ENCODE data around the gene PPARD.

The PPARD gene

GRCh38 chr6:35312807-35313206 lies 29.6 kb upstream of the PPARD start:
- no peak for TF ChIP-seq CTCF (IDR thresholded peaks at IDR 0.05; ENCODE audit: low read length, missing control alignments)
- no peak overlapping the region for H3K4me3 ChIP-seq (replicated peaks; ENCODE audit: low read depth, low read length)

GRCh38 chr6:35317483-35318195 lies 24.7 kb upstream of the PPARD start:
- DNase-seq (ENCODE audit: low read depth) = no peak
- TF ChIP-seq CTCF (IDR thresholded peaks at IDR 0.05; ENCODE audit: low read length, missing control alignments) = no peak
- H3K4me3 ChIP-seq (replicated peaks; ENCODE audit: low read depth, low read length) = peak overlapping the region; percentile 60

More at GRCh38 chr6:35312807-35313206, 29.6 kb upstream of the PPARD start:
- no peak for DNase-seq (ENCODE audit: low read depth)

- H3K4me3 ChIP-seq (replicated peaks; ENCODE audit: low read depth, low read length) = peak overlapping the region; percentile 60
- TF ChIP-seq CTCF (IDR thresholded peaks at IDR 0.05; ENCODE audit: low read length, missing control alignments) = no peak
- DNase-seq (ENCODE audit: low read depth) = peak; percentile 74
Measured at GRCh38 chr6:35318196-35319171, 23.9 kb upstream of the PPARD start.

GRCh38 chr6:35319346-35320030 lies 22.9 kb upstream of the PPARD start:
- no peak overlapping the region for H3K4me3 ChIP-seq (replicated peaks; ENCODE audit: low read depth, low read length)
- TF ChIP-seq CTCF (IDR thresholded peaks at IDR 0.05; ENCODE audit: low read length, missing control alignments) = no peak
- DNase-seq (ENCODE audit: low read depth) = no peak

GRCh38 chr6:35320031-35320410 lies 22.3 kb upstream of the PPARD start:
- no peak for DNase-seq (ENCODE audit: low read depth)
- TF ChIP-seq CTCF (IDR thresholded peaks at IDR 0.05; ENCODE audit: low read length, missing control alignments) = no peak
- H3K4me3 ChIP-seq (replicated peaks; ENCODE audit: low read depth, low read length) = no peak overlapping the region

GRCh38 chr6:35321091-35321490 lies 21.3 kb upstream of the PPARD start:
- TF ChIP-seq CTCF (IDR thresholded peaks at IDR 0.05; ENCODE audit: low read length, missing control alignments) = no peak
- no peak overlapping the region for H3K4me3 ChIP-seq (replicated peaks; ENCODE audit: low read depth, low read length)
- no peak for DNase-seq (ENCODE audit: low read depth)

Measured in fibroblast of pulmonary artery (primary cell).